H1 (cell line): ENCODE data around the gene MYO1F.

Experiments used
- ATF2 ChIP-seq: IDR thresholded peaks from 2 replicates; pipeline ENCODE4 v1.6.1; 2012; ENCODE audit warnings: low read length, inconsistent platforms
- EZH2 ChIP-seq: fragments of 200-600 bp; sonication (generic); IDR thresholded peaks from 2 replicates; pipeline ENCODE4 v1.7.1; 2012; ENCODE audit warnings: low read depth, mild to moderate bottlenecking, moderate library complexity, low read length, inconsistent platforms; ENCODE audit not compliant: severe bottlenecking
- GABPA ChIP-seq: IDR thresholded peaks from 2 replicates; pipeline ENCODE4 v1.6.1; 2011; ENCODE audit warnings: mild to moderate bottlenecking, low read length, moderate library complexity, borderline replicate concordance; ENCODE audit not compliant: insufficient read depth
- SIN3A ChIP-seq, 2 experiments: IDR thresholded peaks in 1 of 2; conservative IDR thresholded peaks in 1 of 2; 2 replicates each; pipeline ENCODE4 v1.6.1; 2011 to 2012; ENCODE audit warnings: low read length in 2 of 2, improper control_type of control experiment in 1 of 2, low read depth in 1 of 2, mild to moderate bottlenecking in 1 of 2

- TF ChIP-seq SIN3A (conservative IDR thresholded peaks at IDR 0.05 in 1 of 2, IDR thresholded peaks at IDR 0.05 in 1 of 2; ENCODE audit: low read depth in 1 of 2, low read length in 2 of 2) (no peak), GABPA (no peak), ATF2 (no peak), EZH2 (no peak)
Observed at GRCh38 chr19:8494158-8494557, 83.1 kb downstream of the MYO1F start.
